ENCODE data around the gene ACAD8.

ACAD8 gene

GRCh38 chr11:134253188-134253993 lies at the start of gene ACAD8, which contains the start of gene THYN1:
Gene ACAD8 (plus strand): TSS chr11:134253568. CDS start chr11:134253601, 33 bp downstream.
Gene THYN1 (minus strand): TSS chr11:134253352. CDS start chr11:134252882, 470 bp downstream.
- peak; percentile 98 for DNase-seq (ENCODE audit: low spot score)

- no peak for DNase-seq (ENCODE audit: low spot score)
Observed at GRCh38 chr11:134205729-134206128, 47.6 kb upstream of the ACAD8 start.

DNA sequence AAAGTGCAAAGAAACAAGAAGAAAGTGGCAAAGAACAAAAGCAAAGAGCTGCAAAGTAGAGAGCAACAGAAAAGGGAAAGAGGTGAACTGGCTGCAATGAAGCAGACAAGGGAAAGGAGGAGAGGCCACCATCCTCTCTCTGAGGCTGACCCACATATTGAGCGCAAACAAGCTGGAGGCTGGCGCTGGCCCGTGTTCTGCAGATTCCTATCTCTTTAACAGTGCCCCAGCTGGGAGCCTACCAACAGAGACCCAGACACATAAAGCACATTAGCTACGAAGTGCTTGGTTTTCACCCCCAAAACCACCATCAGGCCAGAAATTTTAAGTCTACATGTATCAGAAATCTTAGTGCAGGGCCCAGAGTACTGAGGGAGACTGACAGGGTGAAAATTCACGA lies 47.2 kb upstream of the ACAD8 start:
- DNase-seq (ENCODE audit: low spot score): no peak

DNA sequence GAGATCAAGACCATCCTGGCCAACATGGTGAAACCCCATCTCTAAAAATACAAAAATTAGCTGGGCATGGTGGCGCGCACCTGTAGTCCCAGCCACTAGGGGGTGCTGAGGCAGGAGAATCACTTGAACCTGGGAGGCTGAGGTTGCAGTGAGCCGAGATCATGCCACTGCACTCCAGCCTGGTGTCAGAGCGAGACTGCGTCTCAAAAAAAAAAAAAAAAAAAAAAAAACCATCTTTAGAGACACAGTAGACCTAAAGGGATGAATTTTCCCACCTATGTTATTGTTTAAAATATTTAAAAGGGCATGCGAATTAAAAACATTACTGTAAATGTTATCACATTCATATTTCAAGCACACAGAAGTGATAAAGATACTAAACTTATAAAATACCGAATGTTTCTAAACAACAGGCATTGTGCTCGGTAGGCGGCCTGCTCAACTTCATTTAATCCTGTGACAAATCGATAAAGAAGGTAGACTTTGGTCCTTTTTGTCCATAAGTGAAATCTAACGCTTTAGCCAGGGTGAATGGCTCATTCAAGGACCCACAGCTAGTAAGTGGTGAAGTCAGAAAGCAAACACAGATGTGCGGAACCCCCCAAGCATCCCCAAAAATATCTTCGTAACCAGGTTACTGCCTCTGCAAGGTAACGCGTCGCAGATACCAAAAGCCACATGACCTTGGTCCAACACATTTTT lies 45.7 kb upstream of the ACAD8 start:
- no peak for DNase-seq (ENCODE audit: low spot score)

GRCh38 chr11:134215836-134216235 lies 37.5 kb upstream of the ACAD8 start:
- no peak for DNase-seq (ENCODE audit: low spot score)

DNA sequence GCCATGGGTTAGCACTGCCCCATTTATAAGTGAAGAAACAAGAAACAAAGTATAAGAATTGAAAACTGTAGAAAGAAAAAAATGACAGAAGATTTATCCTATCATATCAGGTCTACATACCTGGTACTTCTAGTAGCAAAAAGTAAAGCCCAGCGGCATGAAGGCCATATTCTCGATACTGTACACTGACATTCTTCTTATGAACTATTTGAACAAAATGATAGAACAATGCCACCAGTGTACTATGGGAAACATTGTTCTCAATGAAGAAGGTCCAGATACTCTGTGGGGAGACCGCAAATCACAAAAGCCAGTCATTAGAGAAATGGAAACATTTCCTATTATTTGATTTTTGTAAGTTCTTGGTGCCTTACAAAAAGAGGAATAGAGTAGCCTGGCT lies 36.6 kb upstream of the ACAD8 start:
- DNase-seq (ENCODE audit: low spot score): no peak

DNA sequence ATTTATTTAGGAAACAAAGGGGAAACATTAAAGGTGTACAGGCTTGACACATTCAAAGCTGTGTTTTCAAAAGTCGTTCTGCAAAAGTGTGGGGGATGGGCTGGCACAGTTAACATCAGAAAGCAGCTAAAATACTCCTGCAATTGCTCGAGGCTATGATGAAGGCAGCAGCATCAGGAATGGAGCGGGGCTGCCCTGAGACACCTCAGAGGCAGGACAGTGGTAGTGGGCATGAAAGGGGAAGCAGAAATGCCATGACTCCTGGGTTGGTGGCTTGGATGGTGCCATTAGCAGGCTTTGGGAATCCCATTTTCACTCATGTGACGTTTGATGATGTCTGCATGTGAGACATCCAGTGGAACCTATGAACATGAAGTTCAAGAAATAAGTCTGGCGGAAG lies 30.2 kb upstream of the ACAD8 start:
- DNase-seq (ENCODE audit: low spot score): no peak

DNA sequence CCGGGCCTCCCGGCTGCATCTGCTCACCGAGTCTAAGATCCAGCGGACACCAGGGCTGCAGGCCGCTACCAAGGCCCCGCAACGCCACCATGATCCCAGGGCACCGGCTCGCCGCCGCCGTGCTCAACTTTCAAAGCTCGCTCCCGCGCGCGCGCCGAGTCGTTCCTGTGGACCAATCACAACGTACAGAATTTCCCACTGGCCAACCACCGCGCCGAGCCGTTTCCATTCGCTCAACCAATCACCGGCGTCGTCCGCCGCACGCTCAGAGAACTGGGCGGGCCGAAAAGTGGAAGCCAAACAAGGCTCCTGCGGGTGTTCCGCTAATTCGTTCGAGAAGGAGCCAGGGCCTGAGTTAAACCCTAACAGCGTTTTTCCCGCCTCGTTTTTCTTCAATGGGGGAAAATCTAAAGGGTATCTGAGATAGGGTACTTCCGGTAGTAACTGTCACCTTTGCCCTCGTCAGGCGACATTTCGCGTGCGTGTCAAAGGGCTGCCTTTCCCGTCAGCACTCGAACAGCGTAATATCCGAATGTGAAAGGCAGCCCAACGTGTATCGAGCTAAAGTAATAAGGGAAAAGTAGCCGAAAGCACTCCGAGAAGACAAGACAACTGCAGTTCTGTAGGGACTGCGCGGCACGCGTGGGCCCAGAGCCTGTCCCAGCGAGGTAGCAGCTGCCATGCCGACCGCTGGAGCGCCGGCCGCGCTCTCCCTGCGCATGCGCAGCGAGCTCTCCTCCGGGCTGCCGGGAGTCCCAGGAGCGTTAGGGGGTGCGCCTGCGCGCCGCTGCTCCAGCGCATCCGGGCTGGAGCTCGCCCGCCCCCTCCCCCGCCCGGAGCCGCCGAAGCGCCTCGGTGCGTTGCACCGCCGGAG lies 29.3 kb upstream of the ACAD8 start, which contains the start of the genes NCAPD3 and VPS26B:
TSS of gene NCAPD3 (minus strand) at position 132 of the 874 bp plus-strand sequence. CDS start at position 91, 41 bp downstream.
TSS of gene VPS26B (plus strand) at position 836 of the 874 bp plus-strand sequence. CDS start 452 bp downstream, outside the sequence.
- DNase-seq (ENCODE audit: low spot score): peak; percentile 100

GRCh38 chr11:134224710-134225664 lies 28.4 kb upstream of the ACAD8 start:
- peak; percentile 62 for DNase-seq (ENCODE audit: low spot score)

DNA sequence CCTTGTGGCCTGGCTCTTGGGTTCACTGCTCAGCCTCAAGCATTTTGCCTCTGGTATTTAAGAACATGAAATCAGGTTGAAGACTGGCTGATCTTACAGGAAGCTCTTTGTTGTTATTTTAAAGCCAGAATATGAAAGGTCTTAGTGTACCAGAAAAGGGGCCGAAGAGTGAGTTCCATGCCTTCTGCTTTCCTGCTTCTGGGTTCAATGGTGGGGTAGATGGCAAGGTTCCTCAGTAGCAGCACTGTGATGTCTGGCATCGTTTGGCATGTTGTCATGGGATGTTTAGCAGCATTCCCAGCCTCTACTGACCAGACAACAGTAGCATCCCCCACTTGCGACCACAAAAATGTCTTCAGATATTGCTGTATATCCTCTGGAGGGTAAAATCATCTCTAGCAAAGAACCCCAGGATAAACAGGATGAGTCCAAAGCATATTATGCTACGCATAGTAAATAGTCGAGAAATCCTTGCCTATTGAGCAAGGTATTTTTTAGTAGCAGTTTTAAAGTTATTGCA lies 26.5 kb upstream of the ACAD8 start:
- DNase-seq (ENCODE audit: low spot score): peak; percentile 12

DNA sequence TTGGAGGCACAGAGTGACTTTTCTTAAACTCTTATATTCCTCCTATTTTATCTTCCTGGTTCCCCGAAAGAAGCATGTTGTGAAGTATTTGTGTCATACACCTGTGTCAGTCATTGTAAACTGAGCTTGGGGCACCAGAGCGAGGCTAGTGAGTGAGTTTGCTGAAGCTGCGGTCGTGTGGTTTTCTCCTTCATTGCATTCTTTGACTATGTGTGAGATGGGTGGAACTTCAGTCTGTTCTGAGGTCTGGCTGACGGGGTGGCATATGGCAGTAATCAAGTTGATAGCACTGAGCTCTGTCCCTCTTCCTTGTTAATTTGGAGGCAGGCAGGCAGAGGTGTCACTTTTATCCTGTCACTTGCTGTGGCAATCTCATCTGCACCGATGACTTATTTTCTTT lies 24.7 kb upstream of the ACAD8 start:
- DNase-seq (ENCODE audit: low spot score): peak; percentile 77

GRCh38 chr11:134229126-134229790 lies 24.1 kb upstream of the ACAD8 start:
- peak; percentile 41 for DNase-seq (ENCODE audit: low spot score)

DNA sequence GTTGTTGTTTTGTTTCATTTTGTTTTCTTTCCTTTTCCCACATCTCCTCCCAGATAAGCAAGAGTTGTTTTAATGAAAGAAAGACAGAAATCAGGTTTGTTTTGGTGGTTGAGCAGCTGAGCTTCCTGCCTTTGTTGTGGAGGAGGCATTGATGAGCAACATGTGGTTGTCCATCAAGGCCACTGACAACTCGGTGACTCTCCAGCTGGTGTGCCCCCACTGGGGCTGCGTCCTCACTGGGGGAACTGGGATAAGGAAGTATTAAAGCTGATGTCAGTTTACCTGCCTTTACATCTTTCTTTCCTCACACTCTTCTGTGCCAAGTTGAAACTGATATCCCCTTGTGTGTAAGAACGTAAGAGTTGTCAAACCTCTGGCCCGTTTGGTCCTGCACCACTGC lies 23.0 kb upstream of the ACAD8 start:
- no peak for DNase-seq (ENCODE audit: low spot score)

- no peak for DNase-seq (ENCODE audit: low spot score)
Observed at GRCh38 chr11:134231958-134232659, 21.3 kb upstream of the ACAD8 start.

DNA sequence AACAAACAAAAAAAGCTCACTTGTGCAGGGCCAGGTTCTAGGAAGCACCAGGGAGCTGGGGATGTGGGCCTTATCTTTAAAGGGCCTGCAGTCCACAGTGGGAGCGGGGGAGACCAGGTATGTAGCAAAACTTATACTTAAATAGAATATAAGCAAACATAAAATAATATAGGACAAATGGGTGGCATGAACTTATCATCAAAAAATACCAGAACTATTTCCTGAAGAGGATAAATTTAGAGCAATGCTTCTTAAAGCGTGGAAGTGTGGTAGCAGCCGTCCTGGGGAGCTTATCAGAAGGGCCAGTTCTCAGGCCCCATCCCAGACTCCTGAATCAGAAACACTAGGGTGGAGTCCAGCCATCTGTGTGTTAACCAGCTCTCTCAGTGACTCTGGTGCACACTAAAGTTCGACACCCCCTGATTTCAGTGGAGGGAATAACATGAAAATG lies 19.6 kb upstream of the ACAD8 start:
- DNase-seq (ENCODE audit: low spot score): no peak

- no peak for DNase-seq (ENCODE audit: low spot score)
Observed at GRCh38 chr11:134235399-134235798, 18.0 kb upstream of the ACAD8 start.

DNA sequence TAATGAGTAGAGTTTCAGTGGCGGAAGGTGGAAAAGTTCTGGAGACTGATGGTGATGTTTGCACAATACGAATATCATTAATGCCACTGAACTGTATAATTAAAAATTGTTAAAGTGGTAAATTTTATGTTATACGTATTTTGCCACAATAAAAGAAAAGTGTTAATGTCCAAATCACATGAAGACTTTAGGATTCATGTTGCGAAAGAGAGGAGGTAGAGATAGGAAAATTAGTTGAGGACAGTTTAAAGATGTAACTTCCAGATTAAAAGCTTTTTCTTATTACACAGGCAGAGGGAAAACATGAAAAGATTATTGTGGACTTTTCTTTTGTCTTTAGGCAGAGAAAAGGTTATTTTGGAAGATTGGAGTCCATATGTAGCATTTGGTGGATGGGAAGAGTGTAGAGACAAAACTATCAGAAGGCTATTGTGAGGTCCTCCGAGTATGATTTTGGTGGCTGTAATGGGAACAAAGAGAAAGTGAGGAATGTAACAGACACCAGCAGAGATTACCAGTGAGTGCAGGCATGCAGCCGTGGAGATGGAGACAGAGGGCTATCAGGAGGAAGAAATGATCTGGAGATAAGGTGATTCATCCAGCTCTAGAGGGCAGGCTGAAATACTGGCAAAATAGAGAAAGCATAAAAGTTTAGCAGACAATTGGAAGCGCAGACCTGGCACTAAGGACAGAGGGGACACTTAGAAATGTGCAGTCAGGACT lies 16.4 kb upstream of the ACAD8 start:
- no peak for DNase-seq (ENCODE audit: low spot score)

- DNase-seq (ENCODE audit: low spot score): no peak
Observed at GRCh38 chr11:134237557-134237922, 15.8 kb upstream of the ACAD8 start.

DNA sequence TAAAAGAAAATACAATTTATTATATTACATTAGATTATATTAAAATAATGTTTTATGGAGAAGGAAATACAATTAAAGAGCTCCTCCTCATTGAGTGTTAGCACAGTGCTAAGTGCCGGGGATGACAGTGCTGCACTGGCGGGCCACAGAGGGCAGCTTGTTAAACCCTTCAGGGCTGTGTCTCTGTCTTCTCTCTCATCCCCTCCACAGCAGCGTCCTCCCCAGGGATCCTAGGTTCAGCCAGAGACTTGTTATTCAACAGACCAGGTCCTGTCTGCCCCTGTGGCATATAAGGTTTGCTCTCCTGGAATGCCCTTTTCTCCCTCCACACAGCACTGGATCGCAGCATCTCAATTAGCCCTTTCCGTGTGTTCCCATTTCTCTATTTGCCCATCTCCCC lies 14.4 kb upstream of the ACAD8 start:
- no peak for DNase-seq (ENCODE audit: low spot score)

All from GM03348 (cell line).